Bronchus fibroblast of lung (primary cell): ENCODE data around the gene PEDS1. TPM values are rescaled to one million over a fixed set of nuclear protein-coding genes. Genes with fewer than 3 reads are reported as not detected.

Experiments used
- total RNA-seq: library from RNA; depleted of rRNA; stranded (reverse); fragments of >200 nt; gene quantifications from 2 replicates; pipeline ENCODE4 v1.2.3, GENCODE V29; 2015

The PEDS1 gene
- total RNA-seq, result 31.8 and 33.0 TPM in 2 replicates

GRCh38 chr20:50153500-50154377 lies at the start of gene PEDS1:
PEDS1 (minus strand) TSS chr20:50153723; CDS start chr20:50153637, 86 bp downstream.

GRCh38 chr20:50190251-50191064 lies 36.9 kb upstream of the PEDS1 start, which contains the start of gene CEBPB:
CEBPB (plus strand) TSS chr20:50190830; CDS start chr20:50191034, 204 bp downstream.

GRCh38 chr20:50112512-50113419 lies 40.8 kb downstream of the PEDS1 start, which contains the start of gene UBE2V1:
UBE2V1 (minus strand) TSS chr20:50113150; CDS start chr20:50113128, 22 bp downstream.

Other genes starting within 250 kb of the PEDS1 start
- 3.0 TPM in 2 replicates for gene SPATA2, start 238.2 kb downstream of the PEDS1 start, total RNA-seq
- gene RNF114, start 217.3 kb downstream of the PEDS1 start, total RNA-seq, result 128 and 140 TPM in 2 replicates
- 1.6 and 2.5 TPM in 2 replicates for gene SNAI1, start 170.7 kb downstream of the PEDS1 start, total RNA-seq
- 49.8 and 67.1 TPM in 2 replicates for gene UBE2V1, start 40.6 kb downstream of the PEDS1 start, total RNA-seq
- gene CEBPB, start 37.1 kb upstream of the PEDS1 start, total RNA-seq, result 49.8 and 62.2 TPM in 2 replicates